CD4-positive, alpha-beta T cell treated with Interleukin-17A for 1 hour (primary cell): ENCODE results near the gene ETV7.
"Not testable (repeated sequence)": the region's sequence is repeated elsewhere in the genome, so short reads cannot be mapped to it uniquely, and the experiment has no call there.

Source experiments
- DNase-seq: peaks from one replicate; pipeline ENCODE4 v3.0.0-alpha.2; 2020

The ETV7 gene

GRCh38 chr6:36387440-36388303, at the start of gene ETV7:
ETV7 (minus strand) TSS chr6:36387669; CDS start chr6:36387541, 128 bp downstream.
- peak; percentile 56 for DNase-seq

GRCh38 chr6:36436466-36436865, 49.0 kb upstream of the ETV7 start:
- DNase-seq, result no peak

- DNase-seq, result no peak
Measured at GRCh38 chr6:36432151-36432671, 44.7 kb upstream of the ETV7 start.

- DNase-seq, result no peak
Measured at GRCh38 chr6:36431197-36431596, 43.7 kb upstream of the ETV7 start.

- no peak for DNase-seq
Measured at GRCh38 chr6:36430351-36430750, 42.9 kb upstream of the ETV7 start.

- no peak for DNase-seq
Measured at GRCh38 chr6:36428911-36429310, 41.4 kb upstream of the ETV7 start.

- DNase-seq, result no peak
Measured at GRCh38 chr6:36426622-36427021, 39.2 kb upstream of the ETV7 start.

GRCh38 chr6:36423101-36423824, 35.8 kb upstream of the ETV7 start:
- peak; percentile 98 for DNase-seq

- DNase-seq, result no peak
Measured at GRCh38 chr6:36422714-36423100, 35.2 kb upstream of the ETV7 start.

GRCh38 chr6:36419310-36419709, 31.8 kb upstream of the ETV7 start:
- DNase-seq, result no peak

- DNase-seq, result no peak
Measured at GRCh38 chr6:36418558-36418957, 31.1 kb upstream of the ETV7 start.

GRCh38 chr6:36414481-36414880, 27.0 kb upstream of the ETV7 start:
- DNase-seq, result no peak

- DNase-seq, result no peak
Measured at GRCh38 chr6:36413489-36414480, 26.3 kb upstream of the ETV7 start.

GRCh38 chr6:36409718-36410117, 22.2 kb upstream of the ETV7 start:
- DNase-seq, result not testable (repeated sequence)

- no peak for DNase-seq
Measured at GRCh38 chr6:36404164-36404563, 16.7 kb upstream of the ETV7 start.

GRCh38 chr6:36402481-36402880, 15.0 kb upstream of the ETV7 start:
- DNase-seq, result no peak

GRCh38 chr6:36399970-36400369, 12.5 kb upstream of the ETV7 start:
- no peak for DNase-seq

GRCh38 chr6:36392621-36393020, 5.2 kb upstream of the ETV7 start:
- no peak for DNase-seq

- DNase-seq, result no peak
Measured at GRCh38 chr6:36389353-36389752, 1.9 kb upstream of the ETV7 start.

- DNase-seq, result peak; percentile 22
Measured at GRCh38 chr6:36386495-36387439, 702 bp downstream of the ETV7 start.

GRCh38 chr6:36384095-36384494, 3.4 kb downstream of the ETV7 start:
- DNase-seq, result no peak

- no peak for DNase-seq
Measured at GRCh38 chr6:36383606-36384005, 3.9 kb downstream of the ETV7 start.
